SK-N-SH treated with all-trans-retinoic acid at 6 μM for 48 hours (cell line): ENCODE results near the gene FGF14.
A peak's percentile ranks its signal among the peaks of the same experiment; 100 is the strongest.
"Not testable (repeated sequence)": the region's sequence is repeated elsewhere in the genome, so short reads cannot be mapped to it uniquely, and the experiment has no call there.

Source experiments
- ATAC-seq: fragments of 200-7000 bp; cut with Tn5 transposase; 3 replicates; pipeline ENCODE4 v1.9.1; 2020; ENCODE audit warnings: mild to moderate bottlenecking, moderate library complexity
- BACH2 ChIP-seq: fragments of 250-450 bp; sonication (Bioruptor Pico); IDR thresholded peaks from 2 replicates; pipeline ENCODE4 v1.9.0; 2021; ENCODE audit warnings: mild to moderate bottlenecking, borderline replicate concordance
- CSDC2 ChIP-seq: fragments of 250-450 bp; sonication (Bioruptor Pico); IDR thresholded peaks from 2 replicates; pipeline ENCODE4 v1.5.0; 2020; ENCODE audit warnings: mild to moderate bottlenecking, moderate library complexity
- CSRNP3 ChIP-seq: fragments of 250-450 bp; sonication (Bioruptor Pico); IDR thresholded peaks from 2 replicates; pipeline ENCODE4 v1.5.1; 2021; ENCODE audit warnings: mild to moderate bottlenecking, moderate library complexity
- GLIS3 ChIP-seq: fragments of 250-450 bp; sonication (Bioruptor Pico); IDR thresholded peaks from 2 replicates; pipeline ENCODE4 v1.5.0; 2020; ENCODE audit warnings: mild to moderate bottlenecking, moderate library complexity
- ISL1 ChIP-seq: fragments of 250-450 bp; sonication (Bioruptor Pico); IDR thresholded peaks from 2 replicates; pipeline ENCODE4 v2.1.2; 2022; ENCODE audit warnings: mild to moderate bottlenecking, moderate library complexity
- OSR1 ChIP-seq: fragments of 250-450 bp; sonication (Bioruptor Pico); IDR thresholded peaks from 2 replicates; pipeline ENCODE4 v1.8.0; 2022; ENCODE audit warnings: moderate library complexity, mild to moderate bottlenecking, inconsistent platforms
- PATZ1 ChIP-seq: fragments of 250-450 bp; sonication (Bioruptor Pico); IDR thresholded peaks from 2 replicates; pipeline ENCODE4 v1.8.0; 2020; ENCODE audit warnings: mild to moderate bottlenecking, moderate library complexity, borderline replicate concordance
- RARB ChIP-seq: fragments of 250-450 bp; sonication (Bioruptor Pico); IDR thresholded peaks from 2 replicates; pipeline ENCODE4 v1.8.0; 2021; ENCODE audit warnings: mild to moderate bottlenecking, moderate library complexity
- SNAI2 ChIP-seq: fragments of 250-450 bp; sonication (Bioruptor Pico); IDR thresholded peaks from 2 replicates; pipeline ENCODE4 v1.5.0; 2020; ENCODE audit warnings: mild to moderate bottlenecking, moderate library complexity
- TCF4 ChIP-seq: fragments of 250-450 bp; sonication (Bioruptor Pico); IDR thresholded peaks from 2 replicates; pipeline ENCODE4 v1.8.0; 2021; ENCODE audit warnings: mild to moderate bottlenecking, moderate library complexity, borderline replicate concordance
- TOX ChIP-seq: fragments of 250-450 bp; sonication (Bioruptor Pico); IDR thresholded peaks from 2 replicates; pipeline ENCODE4 v1.8.0; 2021; ENCODE audit warnings: mild to moderate bottlenecking, moderate library complexity, borderline replicate concordance
- ZC3H10 ChIP-seq: fragments of 250-450 bp; sonication (Bioruptor Pico); IDR thresholded peaks from 2 replicates; pipeline ENCODE4 v1.5.1; 2021; ENCODE audit warnings: mild to moderate bottlenecking, moderate library complexity
- ZFP3 ChIP-seq: fragments of 250-450 bp; sonication (Bioruptor Pico); IDR thresholded peaks from 2 replicates; pipeline ENCODE4 v1.5.0; 2020; ENCODE audit warnings: mild to moderate bottlenecking, moderate library complexity
- ZFP30 ChIP-seq: fragments of 450-650 bp; formaldehyde crosslinking; IDR thresholded peaks from 2 replicates; pipeline ENCODE4 v1.5.0; 2022; ENCODE audit warnings: mild to moderate bottlenecking, moderate library complexity
- ZNF565 ChIP-seq: fragments of 450-650 bp; formaldehyde crosslinking; conservative IDR thresholded peaks from 2 replicates; pipeline ENCODE4 v1.5.0; 2020; ENCODE audit warnings: low read depth, mild to moderate bottlenecking, moderate library complexity
- ZNF70 ChIP-seq: fragments of 450-650 bp; formaldehyde crosslinking; IDR thresholded peaks from 2 replicates; pipeline ENCODE4 v1.5.0; 2020; ENCODE audit warnings: mild to moderate bottlenecking, moderate library complexity
- TF ChIP-seq, protein P1 (sequence below): fragments of 250-450 bp; sonication (Bioruptor Pico); IDR thresholded peaks from 2 replicates; pipeline ENCODE4 v1.8.0; 2021; ENCODE audit warnings: low read depth, mild to moderate bottlenecking, moderate library complexity, borderline replicate concordance
- TF ChIP-seq, protein P2 (sequence below): fragments of 250-450 bp; sonication (Bioruptor Pico); IDR thresholded peaks from 2 replicates; pipeline ENCODE4 v1.5.1; 2020; ENCODE audit warnings: low read depth, mild to moderate bottlenecking, moderate library complexity
- TF ChIP-seq, protein P3 (sequence below): fragments of 250-450 bp; sonication (Bioruptor Pico); IDR thresholded peaks from 2 replicates; pipeline ENCODE4 v1.5.0; 2020; ENCODE audit warnings: mild to moderate bottlenecking, moderate library complexity

The FGF14 gene

GRCh38 chr13:102142473-102142826, 259.4 kb downstream of the FGF14 start (continued):
- TF ChIP-seq, protein P1, sequence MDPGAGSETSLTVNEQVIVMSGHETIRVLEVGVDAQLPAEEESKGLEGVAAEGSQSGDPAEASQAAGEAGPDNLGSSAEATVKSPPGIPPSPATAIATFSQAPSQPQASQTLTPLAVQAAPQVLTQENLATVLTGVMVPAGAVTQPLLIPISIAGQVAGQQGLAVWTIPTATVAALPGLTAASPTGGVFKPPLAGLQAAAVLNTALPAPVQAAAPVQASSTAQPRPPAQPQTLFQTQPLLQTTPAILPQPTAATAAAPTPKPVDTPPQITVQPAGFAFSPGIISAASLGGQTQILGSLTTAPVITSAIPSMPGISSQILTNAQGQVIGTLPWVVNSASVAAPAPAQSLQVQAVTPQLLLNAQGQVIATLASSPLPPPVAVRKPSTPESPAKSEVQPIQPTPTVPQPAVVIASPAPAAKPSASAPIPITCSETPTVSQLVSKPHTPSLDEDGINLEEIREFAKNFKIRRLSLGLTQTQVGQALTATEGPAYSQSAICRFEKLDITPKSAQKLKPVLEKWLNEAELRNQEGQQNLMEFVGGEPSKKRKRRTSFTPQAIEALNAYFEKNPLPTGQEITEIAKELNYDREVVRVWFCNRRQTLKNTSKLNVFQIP, result no peak
- no peak for TF ChIP-seq TCF4

- TF ChIP-seq, protein P2, sequence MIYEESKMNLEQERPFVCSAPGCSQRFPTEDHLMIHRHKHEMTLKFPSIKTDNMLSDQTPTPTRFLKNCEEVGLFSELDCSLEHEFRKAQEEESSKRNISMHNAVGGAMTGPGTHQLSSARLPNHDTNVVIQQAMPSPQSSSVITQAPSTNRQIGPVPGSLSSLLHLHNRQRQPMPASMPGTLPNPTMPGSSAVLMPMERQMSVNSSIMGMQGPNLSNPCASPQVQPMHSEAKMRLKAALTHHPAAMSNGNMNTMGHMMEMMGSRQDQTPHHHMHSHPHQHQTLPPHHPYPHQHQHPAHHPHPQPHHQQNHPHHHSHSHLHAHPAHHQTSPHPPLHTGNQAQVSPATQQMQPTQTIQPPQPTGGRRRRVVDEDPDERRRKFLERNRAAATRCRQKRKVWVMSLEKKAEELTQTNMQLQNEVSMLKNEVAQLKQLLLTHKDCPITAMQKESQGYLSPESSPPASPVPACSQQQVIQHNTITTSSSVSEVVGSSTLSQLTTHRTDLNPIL (CRISPR knock-in tag), result no peak
- TF ChIP-seq TCF4 (no peak), CSDC2 (CRISPR knock-in tag) (no peak), GLIS3 (CRISPR knock-in tag) (no peak), RARB (no peak), OSR1 (CRISPR knock-in tag) (no peak), CSRNP3 (CRISPR knock-in tag) (no peak), ISL1 (no peak), SNAI2 (CRISPR knock-in tag) (no peak)
- TF ChIP-seq, protein P3, sequence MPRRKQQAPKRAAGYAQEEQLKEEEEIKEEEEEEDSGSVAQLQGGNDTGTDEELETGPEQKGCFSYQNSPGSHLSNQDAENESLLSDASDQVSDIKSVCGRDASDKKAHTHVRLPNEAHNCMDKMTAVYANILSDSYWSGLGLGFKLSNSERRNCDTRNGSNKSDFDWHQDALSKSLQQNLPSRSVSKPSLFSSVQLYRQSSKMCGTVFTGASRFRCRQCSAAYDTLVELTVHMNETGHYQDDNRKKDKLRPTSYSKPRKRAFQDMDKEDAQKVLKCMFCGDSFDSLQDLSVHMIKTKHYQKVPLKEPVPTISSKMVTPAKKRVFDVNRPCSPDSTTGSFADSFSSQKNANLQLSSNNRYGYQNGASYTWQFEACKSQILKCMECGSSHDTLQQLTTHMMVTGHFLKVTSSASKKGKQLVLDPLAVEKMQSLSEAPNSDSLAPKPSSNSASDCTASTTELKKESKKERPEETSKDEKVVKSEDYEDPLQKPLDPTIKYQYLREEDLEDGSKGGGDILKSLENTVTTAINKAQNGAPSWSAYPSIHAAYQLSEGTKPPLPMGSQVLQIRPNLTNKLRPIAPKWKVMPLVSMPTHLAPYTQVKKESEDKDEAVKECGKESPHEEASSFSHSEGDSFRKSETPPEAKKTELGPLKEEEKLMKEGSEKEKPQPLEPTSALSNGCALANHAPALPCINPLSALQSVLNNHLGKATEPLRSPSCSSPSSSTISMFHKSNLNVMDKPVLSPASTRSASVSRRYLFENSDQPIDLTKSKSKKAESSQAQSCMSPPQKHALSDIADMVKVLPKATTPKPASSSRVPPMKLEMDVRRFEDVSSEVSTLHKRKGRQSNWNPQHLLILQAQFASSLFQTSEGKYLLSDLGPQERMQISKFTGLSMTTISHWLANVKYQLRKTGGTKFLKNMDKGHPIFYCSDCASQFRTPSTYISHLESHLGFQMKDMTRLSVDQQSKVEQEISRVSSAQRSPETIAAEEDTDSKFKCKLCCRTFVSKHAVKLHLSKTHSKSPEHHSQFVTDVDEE (CRISPR knock-in tag), result no peak
- TF ChIP-seq, all 23 proteins: peak for 0
Observed at GRCh38 chr13:102141625-102142472, 260.0 kb downstream of the FGF14 start.

DNA sequence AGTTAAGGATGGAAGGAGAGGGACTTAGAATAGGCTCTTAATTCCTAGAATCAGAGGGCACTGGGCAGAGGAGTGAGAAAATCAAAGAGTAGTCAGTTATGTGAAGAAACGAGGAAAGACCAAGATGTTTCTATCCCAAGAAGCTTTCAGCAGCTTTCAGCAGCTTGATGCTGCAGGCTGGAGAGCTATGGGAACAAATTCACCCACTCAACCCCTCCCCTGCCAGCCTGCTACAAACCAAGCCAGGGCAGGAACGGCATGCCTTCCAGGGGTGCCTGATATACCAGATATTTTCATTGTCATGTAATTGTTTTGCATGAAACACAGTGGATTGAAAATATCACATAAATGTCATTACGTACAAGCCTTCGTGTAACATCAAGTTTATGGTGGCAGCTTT, 262.2 kb downstream of the FGF14 start:
- no peak for ATAC-seq
- TF ChIP-seq ZFP30 (CRISPR knock-in tag) (no peak), TCF4 (no peak), ZFP3 (no peak), TOX (CRISPR knock-in tag) (no peak), ZNF70 (no peak), ZC3H10 (no peak), SNAI2 (CRISPR knock-in tag) (no peak), OSR1 (CRISPR knock-in tag) (no peak)

More at GRCh38 chr13:102141625-102142472, 260.0 kb downstream of the FGF14 start:
- peak; percentile 47; the same call in 2 of the 3 replicates for ATAC-seq

DNA sequence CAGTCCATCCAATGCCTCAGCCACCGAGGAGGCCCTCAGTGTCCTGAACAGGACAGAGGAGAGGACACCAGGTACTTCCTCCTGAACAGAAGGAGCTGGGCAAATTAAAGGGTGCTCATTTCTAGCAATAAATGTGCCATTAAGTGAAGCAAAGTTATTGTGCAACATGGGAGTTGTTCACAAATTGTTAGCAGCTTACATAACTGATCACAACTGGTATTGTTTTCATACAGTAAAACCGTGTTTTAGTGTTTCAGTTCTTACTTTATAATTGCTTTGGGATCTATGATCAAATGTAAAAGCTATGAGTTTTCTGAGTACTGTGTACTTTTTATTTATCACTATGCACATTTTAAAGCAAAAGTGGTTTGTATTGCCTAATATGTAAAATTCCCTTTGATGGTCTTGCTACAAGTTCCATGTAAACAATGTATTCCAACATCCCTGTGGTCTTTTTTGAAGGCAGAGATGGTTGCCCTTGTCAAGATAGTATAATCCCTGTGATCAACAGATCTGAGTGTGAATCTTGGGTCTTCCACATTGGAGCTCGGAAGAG, 263.1 kb downstream of the FGF14 start:
- no peak for ATAC-seq
- TF ChIP-seq PATZ1 (CRISPR knock-in tag) (no peak), CSRNP3 (CRISPR knock-in tag) (no peak), ZNF565 (no peak), ZFP30 (CRISPR knock-in tag) (no peak), BACH2 (no peak)
- TF ChIP-seq, protein P3 (CRISPR knock-in tag), result no peak

GRCh38 chr13:102137904-102138303, 263.9 kb downstream of the FGF14 start:
- not testable (repeated sequence) for ATAC-seq
